NCI-H2081 treated with DMSO at 0.1 percent for 48 hours (cell line): ENCODE results near the gene GARIN1A.
"Not testable (repeated sequence)": the region's sequence is repeated elsewhere in the genome, so short reads cannot be mapped to it uniquely, and the experiment has no call there.

Source experiments
- DNase-seq: peaks from one replicate; lab custom pipeline; 2025; lab: John Stamatoyannopoulos, UW

Gene GARIN1A

DNA sequence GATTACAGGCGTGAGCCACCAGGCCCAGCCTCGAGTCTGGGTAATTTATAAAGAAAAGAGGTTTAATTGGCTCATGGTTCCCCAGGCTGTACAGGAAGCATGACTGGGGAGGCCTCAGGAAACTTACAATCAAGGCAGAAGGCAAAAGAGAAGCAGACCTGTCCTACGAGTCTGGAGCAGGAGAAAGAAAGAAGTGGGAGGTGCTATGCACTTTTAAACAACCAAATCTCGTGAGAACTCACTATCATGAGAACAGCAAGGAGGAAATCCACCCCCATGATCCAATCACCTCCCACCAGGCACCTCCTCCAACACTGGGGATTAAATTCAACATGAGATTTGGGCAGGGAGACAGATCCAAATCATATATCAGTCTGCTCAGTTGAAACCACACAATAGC, 11.6 kb downstream of the GARIN1A start:
- not testable (repeated sequence) for DNase-seq

- DNase-seq = no peak
Measured at GRCh38 chr7:128687131-128687530, 15.0 kb downstream of the GARIN1A start.

- DNase-seq = no peak
Measured at GRCh38 chr7:128688492-128688891, 16.4 kb downstream of the GARIN1A start.

- DNase-seq = not testable (repeated sequence)
Measured at GRCh38 chr7:128689161-128689935, 17.3 kb downstream of the GARIN1A start.

DNA sequence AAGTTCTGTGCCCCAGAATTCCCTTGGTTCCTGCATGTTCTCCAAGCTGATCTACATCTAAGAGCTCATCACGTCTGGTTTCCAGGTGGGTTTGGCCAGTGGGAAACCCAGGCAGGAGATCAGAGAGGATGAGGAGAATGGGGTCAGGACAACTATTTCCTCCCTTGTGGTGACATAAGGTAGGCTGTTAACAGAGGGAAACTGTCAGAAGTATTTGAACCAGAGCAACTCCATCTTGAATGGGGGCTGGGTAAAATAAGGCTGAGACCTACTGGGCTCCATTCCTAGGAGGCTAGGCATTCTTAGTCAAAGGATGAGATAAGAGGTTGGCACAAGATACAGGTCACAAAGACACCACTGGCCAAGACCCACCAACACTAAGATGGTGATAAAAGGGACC, 19.1 kb downstream of the GARIN1A start:
- no peak for DNase-seq

DNA sequence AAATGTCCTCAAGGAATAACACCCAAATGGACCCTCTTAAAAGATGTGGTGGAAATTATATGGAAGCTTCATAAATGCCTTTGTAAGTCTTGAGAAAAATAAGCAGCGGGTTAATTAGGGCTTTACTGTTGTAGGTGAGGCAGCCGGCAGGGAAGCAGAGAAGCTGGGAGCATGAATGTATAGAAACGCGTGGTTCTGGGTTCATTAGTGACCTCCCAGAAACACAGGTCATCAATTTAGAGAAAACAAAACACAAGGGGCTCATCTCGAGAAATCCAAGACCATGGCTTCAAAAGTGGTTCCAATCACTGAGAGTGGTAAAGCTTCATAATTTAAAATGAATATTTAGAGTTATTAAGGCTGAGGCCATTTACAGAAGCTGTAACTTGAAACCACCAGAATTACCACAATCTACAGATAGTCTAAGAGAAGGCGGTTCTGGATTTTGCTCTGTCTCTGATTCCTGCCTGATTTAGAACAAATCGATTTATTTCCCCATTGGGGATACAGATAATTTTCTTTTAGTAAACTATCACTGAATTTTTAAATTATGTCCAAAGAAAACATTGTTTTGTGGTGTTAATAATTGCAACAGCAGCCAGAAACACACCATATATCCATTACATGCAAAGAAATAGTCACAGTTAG, 20.7 kb downstream of the GARIN1A start:
- DNase-seq = no peak

DNA sequence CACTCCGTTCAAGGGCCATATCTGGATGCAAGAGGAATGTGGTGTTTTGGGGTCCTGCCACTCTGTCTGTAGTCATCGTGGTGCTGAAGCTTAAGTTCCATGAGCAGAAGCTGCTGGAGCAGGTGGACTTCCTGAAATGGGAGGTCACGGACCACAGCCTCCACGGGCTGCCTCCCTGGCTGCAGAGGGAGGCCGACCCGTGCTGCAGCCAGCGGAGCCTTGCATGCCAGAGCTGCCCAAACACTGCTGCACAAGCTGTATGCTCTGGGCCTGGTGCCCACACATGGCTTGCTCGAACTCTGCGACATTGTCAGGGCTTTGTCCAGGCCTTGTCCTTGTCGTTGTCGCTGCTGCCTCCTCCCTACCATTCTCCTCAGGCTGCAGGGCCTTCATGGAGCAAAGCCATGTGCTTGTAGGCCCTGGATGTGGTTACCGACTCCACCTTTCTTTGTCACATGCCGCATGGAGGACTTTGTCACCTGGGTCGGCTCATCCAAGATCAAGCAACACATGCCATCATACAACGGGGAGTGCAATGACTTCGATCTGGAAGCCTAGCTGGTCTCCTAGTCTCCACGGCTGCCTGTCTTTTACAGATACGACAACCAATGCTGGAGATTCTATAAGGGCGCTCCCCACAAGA, 21.4 kb downstream of the GARIN1A start:
- DNase-seq = no peak

GRCh38 chr7:128694738-128695137, 22.6 kb downstream of the GARIN1A start:
- no peak for DNase-seq

GRCh38 chr7:128697302-128697905, 25.3 kb downstream of the GARIN1A start:
- no peak for DNase-seq

DNA sequence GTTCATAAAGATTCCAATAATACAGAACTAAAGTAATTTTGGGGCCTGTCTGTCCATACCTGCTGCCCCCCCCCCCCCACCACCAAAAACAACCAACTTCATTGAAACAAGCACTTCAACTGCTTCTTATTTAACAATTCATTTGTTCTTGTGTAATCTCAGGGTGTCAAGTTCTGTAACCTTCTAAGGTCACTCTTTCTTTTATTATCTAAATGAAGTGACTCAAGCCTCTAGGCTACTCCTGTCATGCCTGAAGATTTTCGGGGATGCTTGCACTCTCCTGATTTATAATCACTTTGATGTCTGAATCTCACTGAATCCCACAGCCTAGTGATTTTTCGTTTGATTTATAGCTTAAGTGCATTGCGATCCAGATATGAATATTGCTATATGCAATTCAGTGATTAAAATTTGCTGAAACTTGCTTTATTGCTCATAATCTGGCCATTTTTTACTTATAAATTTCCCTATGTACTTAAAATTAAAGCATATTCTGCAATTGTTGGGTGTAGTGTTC, 27.2 kb downstream of the GARIN1A start:
- DNase-seq = no peak

GRCh38 chr7:128699895-128700294, 27.8 kb downstream of the GARIN1A start:
- no peak for DNase-seq

DNA sequence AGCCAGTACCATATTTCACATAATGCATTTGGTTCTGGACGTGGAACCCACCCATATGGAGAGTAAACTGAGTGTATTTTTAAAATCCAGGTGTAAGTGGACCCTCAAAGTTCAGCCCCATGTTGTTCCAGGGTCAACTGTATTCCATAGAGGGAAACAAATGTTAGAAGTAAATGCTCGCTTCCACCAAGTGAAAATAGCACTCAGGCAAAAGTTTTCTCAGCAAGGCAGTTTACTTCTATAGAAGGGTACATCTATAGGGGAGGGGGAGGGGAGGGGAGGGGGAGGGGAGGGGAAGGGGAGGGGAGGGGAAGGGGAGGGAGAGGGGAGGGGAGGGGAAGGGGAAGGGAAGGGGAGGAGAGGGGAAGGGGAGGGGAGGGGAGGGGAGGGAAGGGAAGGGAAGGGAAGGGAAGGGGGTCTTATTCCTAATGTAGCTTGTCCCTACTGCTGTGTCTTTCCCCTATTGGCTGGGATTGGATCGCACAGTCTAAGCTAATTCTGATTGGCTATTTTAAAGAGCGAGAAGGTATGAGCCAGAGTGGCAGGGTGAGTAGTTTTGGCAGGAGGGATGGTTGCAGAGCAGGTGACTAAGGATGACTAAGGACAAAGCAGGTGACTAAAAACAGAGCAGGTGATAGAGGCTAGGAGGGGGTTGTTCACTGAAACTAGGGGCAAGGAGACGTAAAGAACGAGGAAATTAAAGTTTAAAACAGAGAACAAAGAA, 29.1 kb downstream of the GARIN1A start:
- DNase-seq = no peak

DNA sequence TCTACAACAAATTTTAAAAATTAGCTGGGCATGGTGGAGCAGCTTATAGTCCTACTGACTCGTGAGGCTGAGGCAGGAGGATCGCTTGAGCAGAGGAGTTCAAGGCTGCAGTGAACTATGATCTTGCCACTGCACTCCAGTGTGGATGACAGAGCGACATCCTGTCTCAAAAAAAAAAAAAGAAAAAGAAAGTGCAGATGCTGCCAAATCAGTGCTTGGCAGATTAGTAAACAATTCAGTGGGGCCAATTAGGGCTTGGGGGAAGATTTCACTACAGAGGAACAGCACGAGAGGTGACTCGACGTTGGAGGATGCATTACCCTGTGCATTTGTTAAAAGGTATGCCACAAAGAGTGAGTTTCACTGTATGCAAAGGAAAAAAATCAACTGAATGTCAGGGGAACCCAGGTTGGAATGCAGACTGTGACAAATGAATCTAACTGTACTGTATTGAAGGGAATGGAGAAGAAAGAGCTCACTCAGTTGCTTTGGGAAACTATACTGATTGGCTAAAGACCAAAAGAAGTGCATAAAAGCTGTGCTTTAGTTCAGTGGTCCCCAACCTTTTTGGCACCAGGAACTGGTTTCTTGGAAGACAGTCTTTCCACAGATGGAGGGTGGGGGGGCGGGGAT, 31.6 kb downstream of the GARIN1A start:
- no peak for DNase-seq

GRCh38 chr7:128705891-128706333, 33.8 kb downstream of the GARIN1A start:
- DNase-seq = no peak

- DNase-seq = no peak
Measured at GRCh38 chr7:128707752-128708151, 35.7 kb downstream of the GARIN1A start.

DNA sequence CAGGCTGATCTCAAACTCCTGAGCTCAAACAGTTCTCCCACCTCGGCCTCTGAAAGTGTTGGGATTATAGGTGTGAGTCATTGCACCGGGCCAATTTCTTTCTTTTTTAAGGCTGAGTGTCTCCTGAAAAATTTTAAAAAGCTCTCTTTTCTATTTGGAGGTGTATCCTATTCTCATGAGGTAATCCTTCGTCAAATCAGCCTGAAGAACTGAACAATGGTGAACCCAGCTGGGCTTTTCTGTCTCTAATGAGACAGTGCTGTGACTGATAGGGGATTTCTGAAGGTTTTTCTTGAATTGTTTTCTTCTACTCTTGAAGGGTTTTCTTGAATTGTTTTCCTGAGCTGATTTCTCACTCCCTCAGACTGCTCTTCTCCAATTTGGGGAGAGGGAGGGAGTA, 36.1 kb downstream of the GARIN1A start:
- DNase-seq = no peak

DNA sequence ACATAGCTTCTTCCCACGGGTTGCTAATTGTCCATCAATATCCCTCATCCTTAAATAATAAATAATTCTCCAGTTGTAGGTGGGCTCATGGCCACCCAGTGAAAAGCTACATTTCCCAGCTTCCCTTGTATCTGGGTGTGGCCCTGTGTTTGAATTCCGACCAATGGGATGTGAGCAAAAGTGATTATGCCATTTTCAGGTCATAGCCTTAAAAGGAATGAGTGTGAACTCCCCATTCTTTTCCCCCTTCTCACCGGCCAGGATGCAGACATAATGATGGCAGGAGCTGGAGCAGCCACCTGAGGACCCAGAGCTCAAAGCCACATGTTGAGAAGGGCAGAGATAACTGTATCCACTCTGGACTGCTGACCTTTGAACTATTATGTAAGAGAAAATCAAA, 36.7 kb downstream of the GARIN1A start:
- DNase-seq = no peak

GRCh38 chr7:128710481-128710880, 38.4 kb downstream of the GARIN1A start:
- DNase-seq = no peak

- no peak for DNase-seq
Measured at GRCh38 chr7:128713794-128714193, 41.7 kb downstream of the GARIN1A start.

- DNase-seq = no peak
Measured at GRCh38 chr7:128714701-128715495, 42.8 kb downstream of the GARIN1A start.
